NCI-H460 (cell line): ENCODE results near the gene TSPEAR. TPM values are rescaled to one million over a fixed set of nuclear protein-coding genes. Genes with fewer than 3 reads are reported as not detected.

ENCODE experiments used
- DNase-seq: peaks from one replicate; pipeline ENCODE4 v3.0.0-alpha.2; 2016; ENCODE audit warnings: low read depth; ENCODE audit errors: extremely low read depth
- total RNA-seq: library from RNA; depleted of rRNA; stranded (reverse); fragments of >200 nt; shearing (Covaris generic); gene quantifications from 2 replicates; pipeline ENCODE4 v1.2.3, GENCODE V29; 2014

Gene TSPEAR
- total RNA-seq, 1 experiment from 2014 or later, result 0.02 TPM

DNA sequence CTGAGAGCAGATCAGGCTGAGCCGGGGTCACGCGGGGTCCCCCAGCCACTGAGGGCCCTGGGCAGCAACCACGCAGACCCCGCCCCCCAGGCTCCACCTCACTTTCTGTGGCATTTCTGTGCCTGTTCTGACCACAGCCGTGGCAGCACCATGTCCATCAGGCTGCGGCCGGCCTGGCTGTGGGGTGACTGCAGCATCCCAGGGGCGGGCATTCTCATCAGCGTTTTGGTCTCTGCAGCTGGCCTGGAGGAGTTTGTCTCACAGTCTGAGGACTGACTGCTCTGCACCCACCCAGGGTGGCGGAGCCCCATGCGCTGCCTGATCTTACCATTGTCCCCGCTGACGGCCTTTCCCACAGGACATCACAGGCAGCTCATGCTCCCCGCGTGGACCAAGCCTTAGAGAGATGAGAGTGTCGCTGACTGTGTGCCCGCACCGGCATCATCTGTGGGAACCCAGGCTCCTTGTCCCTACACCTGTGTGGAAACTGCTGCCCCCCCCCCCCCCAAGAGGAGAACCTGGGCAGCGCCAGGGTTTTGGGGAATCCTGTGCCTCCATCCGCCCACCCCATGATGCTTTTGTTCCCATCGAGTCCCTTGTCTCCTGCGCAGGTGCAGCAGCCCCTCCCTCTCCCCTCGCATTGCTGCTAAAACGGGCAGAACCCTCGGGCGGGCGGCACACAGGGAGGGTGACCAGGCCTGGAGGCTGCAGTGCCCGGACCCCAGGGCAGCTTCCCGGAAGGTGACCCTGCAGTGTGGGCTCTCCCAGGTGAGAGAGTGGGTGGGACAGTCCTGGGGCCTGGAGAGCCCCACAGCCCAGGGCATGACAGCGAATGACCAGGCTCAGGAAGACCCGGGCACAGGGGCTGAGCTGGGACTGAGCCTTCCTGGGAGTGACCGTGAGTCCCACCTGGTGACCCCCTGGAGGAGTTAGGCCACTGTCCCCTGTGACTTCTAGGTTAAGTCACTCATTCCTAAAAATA, 173.2 kb downstream of the TSPEAR start:
- no peak for DNase-seq

DNA sequence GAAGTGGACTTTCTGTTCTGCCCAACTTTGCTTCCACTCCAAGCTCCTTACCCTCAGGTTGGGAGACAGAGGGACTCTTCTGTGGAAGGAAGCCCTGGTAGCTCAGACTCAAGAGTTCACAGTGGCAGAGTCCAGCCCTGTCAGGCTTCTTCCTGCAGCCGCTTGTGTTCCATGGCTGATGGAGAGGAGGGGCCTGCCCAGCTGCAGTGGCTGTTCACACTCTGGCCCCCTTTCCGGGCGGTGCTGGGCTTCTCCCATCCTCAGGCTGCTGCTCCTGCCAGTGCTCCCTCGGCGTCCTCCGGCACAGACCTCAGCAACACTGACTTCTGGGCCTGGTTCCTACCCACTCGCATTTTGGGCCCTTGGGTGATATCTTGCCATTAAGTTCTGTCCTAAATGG, 175.4 kb downstream of the TSPEAR start:
- DNase-seq, result no peak

DNA sequence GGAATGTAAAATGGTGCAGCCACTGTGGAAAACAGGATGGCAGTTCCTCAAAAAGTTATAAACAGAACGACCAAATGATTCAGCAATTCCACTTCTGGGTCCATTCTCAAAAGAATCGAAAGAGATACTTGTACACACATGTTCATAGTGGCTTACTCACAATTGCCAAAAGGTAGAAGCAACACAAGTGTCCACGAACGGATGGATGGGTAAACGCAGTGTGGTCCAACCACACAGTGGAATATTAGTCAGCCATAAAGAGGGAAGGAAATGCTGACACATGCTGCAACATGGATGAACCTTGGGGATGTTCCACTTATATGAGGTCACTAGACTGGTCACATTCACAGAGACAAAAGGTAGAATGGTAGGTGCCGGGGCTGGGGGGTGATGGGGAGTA, 176.7 kb downstream of the TSPEAR start:
- no peak for DNase-seq

DNA sequence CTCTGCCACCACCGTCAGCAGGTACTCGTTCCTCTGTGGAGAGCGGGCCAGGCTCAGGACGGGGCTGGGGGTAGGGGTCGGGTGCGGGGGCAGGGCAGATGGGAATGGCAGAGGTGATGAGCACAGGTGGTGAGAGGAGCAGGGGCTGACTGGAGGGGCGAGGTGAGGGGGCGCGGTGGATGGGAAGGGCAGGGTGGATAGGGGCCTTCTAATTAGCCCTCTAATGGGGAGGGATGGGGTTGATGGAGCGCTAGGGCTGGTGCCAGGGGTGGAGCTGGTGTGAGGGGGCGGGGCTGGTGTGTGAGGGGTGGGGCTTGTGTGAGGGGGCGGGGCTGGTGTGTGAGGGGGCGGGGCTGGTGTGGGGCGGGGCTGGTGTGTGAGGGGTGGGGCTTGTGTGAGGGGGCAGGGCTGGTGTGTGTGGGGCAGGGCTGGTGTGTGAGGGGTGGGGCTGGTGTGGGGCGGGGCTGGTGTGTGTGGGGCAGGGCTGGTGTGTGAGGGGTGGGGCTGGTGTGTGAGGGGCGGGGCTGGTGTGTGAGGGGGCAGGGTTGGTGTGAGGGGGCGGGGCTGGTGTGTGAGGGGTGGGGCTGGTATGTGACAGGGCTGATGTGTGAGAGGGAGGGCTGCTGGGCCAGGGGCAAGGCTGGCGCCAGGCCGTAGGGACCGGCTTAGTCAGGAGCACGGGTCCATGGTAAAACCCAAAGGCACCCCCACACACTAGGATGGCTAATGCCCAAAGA, 177.3 kb downstream of the TSPEAR start:
- DNase-seq, result no peak

DNA sequence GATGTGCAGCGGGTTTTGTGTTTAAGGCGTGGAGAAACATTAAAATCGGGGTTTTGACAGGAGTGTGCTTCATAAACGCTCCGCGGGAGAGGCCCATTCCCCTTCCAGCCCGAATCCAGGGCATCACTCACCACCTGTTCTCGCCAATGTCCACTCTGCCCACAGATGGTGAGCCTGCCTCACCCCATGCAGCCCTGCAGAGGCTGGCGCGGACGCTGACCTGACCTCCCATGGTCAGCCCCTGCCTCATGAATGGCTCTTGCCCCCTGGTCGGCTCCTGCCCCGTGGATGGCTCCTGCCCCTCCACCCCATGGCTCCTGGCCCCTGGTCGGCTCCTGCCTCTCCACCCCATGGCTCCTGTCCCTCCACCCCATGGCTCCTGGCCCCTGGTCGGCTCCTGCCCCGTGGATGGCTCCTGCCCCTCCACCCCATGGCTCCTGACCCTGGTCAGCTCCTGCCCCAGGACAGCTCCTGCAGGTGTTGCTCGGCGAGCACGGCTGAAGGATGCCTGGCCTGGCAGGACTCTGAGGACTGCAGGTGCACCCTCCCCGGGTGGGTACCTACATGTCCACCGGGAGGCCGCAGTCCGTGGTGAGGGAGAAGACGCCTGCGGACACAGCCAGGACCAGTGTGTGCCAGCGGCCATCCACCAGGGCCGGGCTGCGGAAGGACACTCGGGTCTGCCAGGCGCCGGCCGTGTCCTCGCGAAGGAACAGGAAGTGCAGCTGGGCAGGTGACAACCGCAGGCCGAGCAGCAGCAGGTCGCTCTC, 178.1 kb downstream of the TSPEAR start:
- DNase-seq, result no peak

DNA sequence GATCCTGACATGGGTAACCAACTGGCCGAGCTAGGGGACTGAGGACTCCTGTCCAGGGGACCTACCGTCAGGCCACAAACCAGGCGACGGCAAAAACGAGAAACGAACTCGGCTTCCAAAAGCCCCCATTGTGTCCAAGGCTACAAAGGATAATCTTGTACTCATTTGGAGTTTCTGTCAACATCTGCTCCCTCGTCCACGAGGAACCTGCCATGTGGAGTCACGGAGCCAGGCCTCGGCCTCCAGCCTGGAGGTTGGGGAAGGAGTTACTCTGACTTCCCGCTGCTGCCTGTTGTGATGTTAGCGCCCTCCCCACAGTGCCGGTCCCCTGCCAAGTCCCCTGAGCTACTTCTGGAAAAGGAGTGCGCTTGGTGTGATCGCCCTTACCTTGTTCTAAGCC, 178.7 kb downstream of the TSPEAR start:
- no peak for DNase-seq

DNA sequence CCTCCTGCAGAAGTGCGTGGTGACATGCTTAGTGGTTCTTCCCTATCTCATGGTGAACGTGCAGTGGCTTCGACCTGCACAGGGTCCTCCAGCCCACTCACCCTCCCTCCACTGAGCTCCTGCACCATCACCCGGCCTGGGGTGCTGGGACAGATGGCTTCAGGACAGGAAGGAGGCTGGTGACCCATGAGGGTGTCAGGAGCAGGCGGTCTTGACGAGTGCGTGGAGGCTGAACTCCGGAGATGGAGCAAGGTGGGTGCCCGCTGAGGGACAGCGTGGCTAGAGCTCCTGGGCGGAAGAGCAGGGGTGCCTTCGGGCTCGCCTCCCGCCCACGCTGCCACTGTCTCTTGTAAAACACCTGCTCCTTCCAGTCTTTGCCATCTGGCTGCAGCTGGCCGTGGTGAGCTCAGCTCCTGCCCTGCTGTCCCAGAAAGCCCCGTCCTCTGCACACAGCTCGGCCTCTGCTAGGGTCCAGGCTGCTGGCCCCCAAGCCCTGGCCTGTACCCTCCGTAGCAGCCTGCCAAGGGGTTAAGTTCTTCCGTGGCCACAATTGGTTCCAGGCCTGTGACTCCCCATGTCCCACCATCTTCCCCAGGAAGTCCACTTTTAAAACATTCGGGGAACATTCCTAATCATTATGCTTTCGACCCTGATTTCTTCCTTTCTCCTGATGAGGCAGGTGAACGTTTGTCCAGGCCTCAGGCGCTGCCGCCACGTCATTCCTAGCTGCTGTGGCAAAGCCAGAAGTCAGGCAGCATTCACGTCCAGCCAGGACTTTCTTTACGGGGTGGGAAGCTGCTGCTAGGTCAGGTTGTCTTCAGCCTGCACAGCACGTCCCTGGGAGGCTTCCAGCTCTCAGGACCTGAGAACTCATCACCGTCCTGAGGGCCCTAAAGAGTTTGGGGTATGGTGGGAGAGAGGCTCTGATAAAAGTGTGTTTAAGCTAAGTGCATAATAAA, 179.5 kb downstream of the TSPEAR start:
- DNase-seq, result no peak

DNA sequence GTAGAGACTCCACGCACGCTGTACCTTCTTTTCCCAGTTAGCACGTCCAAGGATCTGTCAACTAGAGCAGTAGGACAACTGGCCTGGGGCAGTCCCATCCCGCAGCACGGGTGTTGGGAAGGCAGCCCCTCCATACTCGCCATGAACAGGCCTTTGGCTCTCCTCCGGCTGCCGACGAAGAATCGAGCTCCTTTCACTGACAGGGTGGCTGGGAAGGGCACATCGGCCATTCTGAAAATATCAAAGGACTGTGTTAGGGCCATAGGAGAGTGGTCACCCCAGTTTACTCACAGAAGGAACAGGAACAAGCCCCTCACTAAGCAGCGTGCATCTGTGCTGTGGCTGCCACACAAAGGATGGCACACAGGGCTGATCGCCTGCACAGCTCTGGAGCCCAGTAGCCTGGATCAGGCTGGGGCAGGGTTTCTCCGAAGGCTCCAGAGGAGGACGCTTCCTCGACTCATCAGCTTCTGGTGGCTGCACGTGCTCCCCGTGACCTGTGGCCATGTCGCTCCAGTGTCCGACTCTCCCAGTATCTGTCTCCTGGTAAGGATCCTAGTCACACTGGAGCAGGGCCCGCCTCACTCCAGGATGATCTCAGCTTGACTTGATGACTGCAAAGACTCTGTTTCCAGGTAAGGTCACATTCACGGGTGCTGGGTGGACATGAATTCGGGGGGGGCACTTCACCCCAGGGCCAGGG, 180.3 kb downstream of the TSPEAR start:
- DNase-seq, result no peak

DNA sequence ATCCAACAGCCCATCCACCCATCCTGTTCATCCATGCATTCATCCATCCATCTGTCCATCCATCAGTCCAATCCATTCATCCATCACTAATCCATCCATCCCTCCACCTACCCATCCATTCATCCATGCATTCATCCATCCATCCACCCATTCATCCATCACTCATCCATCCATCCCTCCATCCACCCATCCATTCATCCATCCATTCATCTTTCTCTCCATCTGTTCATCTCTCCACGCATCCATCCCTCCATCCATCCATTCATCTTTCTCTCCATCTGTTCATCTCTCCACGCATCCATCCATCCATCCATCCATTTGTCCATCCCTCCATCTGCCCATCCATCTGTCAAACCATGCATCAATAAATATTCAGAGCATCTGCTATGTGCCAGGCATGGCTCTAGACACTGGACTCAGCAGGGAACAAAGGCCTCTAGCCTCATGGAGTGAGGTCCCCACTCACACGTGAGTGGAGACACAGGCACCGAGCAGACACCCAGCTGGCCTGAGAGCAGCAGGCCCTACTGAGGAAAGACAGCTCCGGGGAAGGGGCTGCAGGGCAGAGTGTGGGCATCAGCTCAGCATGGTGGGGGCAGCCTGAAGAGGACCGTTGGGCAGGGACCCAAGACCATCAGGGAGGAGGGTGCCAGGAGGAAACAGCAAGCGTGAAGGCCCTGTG, 181.0 kb downstream of the TSPEAR start:
- no peak for DNase-seq

DNA sequence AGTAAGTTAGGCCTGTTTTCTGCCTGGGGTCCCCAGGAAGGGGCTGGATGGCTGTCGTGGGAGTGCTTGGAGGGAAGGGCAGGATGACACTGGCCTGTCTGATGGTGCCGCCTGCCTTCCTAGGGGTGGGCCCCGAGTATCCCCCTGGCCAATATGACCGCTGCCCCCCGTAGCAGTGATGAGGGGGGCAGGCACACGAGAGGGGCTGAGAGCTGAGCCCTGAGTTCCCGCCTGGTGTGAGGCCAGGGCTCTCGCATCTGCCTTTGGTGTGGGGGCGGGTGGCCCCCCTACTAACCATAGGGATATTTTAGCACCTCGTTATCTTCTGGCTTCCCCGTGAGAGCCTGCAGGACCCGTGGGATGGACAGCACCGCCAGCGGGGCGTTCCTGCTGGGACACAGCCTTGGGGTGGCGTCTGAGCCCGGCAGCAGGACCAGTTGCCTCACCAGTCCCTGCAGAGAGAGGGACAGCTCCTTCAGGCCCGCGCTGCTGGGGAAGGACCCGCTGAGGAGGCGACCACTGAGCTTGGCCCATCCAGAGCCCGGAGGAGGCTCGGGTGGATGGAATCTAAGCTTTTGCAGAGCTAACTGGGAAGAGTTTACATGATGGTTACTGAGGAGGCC, 181.8 kb downstream of the TSPEAR start:
- no peak for DNase-seq

DNA sequence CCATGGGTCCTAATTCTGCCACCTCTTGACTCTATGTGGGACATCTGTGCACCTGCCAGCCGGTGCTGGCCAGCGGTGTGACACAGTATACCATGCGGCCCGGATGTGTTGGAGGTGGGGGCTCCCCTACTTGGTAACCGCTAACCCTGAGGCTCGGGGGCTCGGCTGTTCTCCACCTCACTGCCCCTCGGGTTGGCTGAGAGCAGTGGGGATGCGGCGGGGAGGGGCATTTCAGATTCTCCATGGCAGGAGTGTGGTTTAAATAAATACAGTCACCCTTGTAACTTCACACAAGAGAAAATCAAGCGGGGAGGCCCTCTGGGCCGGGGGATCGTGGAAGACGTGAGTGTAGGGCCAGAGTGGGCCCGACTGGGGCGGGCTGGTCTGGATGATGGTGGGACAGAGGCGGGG, 182.4 kb downstream of the TSPEAR start:
- no peak for DNase-seq

DNA sequence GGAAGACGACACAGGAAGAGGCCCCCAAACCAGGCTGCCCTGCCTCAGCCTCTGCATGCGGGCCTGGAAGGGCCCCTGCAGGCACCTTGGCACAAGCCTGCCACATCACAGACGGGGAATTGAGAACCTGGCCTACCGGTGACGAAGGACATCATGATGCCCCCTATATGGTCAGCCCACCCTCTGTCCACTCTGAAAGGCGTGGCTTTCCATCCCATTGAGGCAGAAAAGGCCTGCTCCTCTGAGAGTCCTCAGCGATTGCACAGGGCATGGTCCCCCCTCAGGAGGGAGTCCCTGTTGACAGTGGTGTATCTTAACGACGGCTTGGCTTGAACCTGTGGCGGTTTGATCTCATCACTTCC, 182.8 kb downstream of the TSPEAR start:
- DNase-seq, result no peak

DNA sequence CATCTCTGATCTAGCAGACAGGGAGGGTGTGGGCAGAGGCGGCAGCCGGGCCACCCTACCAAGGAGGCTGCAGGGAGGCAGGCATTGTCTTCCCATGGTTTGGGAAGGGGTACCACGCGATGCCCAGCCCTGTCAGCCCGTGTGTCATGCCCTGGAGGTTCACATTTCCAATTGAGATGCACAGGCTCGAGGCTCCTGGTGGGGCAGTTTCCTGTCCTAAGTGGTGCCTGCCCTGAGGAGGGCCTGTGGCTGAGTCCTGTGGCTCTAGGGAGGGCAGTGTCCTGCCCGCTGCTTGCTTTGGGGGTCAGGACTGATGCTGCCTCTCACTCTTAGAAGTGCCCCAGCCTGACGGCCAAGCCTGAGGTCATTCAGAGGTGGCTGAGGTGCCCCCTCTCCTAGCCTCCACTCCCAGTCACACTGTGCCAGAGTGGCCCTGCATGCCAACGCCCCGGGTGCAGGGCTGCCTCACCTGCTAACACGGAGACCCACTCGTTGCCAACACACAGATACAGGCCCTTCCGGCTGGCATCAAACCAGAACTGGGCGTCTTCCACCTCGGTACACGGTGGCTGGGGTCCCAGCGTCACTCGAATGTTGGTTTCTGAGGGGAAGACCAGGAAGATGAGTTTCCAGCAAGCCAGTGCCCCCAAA, 183.3 kb downstream of the TSPEAR start:
- DNase-seq, result no peak

DNA sequence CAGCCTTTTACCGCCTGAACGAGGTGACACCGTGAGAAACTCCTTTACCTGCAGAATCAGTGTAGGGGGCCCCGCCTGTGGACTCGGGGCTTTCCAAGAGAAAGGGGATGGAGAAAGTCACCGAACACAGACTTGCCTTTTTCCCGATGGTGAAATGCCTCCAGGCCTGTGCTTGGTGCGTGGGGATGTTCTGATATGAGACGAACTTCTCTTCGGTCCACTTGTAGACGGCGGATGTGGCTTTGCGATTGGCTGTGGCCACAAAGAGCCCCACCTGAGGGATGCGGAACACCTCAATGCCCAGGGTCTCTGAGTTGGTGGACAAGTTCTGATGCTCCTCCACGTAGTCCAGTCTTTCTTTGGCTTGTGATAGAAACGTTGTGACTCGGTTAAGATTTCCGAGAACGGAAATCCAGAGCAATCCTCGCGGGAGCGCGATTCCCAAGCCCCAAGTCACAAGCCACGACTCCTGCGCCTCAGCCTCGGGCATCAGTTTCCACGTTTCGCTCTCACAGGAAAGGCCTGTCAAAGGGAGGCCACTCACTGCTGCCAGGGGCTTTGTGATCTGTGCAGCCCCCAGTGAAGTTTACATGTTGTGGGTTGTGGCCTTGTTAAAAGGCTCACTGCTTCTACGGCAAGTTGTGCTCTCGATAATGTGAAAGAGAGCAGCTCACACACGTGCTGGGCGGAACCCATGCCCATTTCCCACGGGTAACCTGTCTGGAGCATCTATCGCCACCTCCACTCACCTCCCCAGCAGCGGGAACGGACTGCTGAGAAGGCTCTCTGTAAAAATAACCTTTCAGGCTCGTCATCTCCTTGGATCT, 184.0 kb downstream of the TSPEAR start:
- DNase-seq, result no peak

DNA sequence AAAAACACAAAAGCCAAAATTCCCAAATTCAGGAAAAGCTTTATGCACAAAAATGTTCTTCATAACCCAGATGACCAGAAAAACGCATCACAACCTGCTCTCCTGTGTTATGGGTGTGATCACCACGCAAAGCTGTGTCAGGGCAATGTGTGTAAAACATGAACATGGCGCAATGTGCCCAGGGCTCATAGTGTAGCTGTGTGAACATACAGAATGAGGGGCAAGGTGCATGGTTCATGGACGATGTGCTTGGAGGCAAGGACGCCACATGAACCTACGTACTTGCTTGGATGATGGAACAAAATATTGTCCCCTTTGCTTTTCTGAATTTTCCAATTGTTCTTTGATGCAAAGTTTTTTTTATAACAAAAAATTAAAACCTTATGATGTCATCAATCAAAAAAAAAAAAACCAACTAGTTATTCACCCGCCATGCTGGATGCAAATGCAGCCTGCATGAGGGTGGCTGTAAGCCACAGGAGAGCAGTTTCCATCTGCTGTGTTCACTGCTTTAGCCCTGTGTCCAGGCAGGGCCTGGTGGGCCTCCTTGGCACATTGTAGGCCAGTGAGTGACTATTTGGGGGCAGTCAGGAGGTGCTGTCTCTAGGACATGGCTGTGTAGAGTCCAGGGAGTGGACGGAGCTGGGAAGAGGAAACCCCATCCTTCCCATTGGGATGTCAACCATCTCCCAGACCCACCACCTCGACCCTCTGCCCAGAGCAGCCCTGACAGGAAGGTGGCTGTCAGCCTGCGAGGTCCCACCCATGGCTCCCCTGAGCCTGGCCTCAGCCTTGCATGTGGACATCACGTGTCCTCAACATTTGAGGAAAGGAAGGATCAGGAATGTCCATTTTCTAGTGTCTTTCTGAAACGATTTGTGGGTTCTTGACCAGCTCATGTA, 185.0 kb downstream of the TSPEAR start:
- no peak for DNase-seq
